Adrenal gland (tissue), 5 donors: Measurements from ENCODE around the gene CREB3L1.

Experiments
- POLR2A ChIP-seq, 2 donors: fragments of 450-650 bp; IDR thresholded peaks; one replicate each; pipeline ENCODE4 v1.6.1; 2017; ENCODE audit warnings: antibody characterized with exemption in 2 of 2, mild to moderate bottlenecking in 2 of 2, moderate library complexity in 1 of 2
- TF ChIP-seq, protein P1 (sequence below), 6 experiments: fragments of 450-650 bp in 4 of 6; fragments of 200-600 bp in 2 of 6; sonication (generic) in 1 of 6; IDR thresholded peaks; 1 replicate in 5 of 6; 2 replicates in 1 of 6; pipeline versions ENCODE4 v1.5.1 to v1.8.0; 2016 to 2021; ENCODE audit warnings: antibody characterized with exemption in 6 of 6, mild to moderate bottlenecking in 2 of 6, moderate library complexity in 1 of 6
- donor health status: DM: no; HTN: no; CAD: no.

- TF ChIP-seq, protein P1, sequence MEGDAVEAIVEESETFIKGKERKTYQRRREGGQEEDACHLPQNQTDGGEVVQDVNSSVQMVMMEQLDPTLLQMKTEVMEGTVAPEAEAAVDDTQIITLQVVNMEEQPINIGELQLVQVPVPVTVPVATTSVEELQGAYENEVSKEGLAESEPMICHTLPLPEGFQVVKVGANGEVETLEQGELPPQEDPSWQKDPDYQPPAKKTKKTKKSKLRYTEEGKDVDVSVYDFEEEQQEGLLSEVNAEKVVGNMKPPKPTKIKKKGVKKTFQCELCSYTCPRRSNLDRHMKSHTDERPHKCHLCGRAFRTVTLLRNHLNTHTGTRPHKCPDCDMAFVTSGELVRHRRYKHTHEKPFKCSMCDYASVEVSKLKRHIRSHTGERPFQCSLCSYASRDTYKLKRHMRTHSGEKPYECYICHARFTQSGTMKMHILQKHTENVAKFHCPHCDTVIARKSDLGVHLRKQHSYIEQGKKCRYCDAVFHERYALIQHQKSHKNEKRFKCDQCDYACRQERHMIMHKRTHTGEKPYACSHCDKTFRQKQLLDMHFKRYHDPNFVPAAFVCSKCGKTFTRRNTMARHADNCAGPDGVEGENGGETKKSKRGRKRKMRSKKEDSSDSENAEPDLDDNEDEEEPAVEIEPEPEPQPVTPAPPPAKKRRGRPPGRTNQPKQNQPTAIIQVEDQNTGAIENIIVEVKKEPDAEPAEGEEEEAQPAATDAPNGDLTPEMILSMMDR (IDR thresholded peaks at IDR 0.05): no peak
- no peak for TF ChIP-seq POLR2A (IDR thresholded peaks at IDR 0.05)
Observed at GRCh38 chr11:46304605-46305179, 27.2 kb downstream of the CREB3L1 start.
